ENCODE measurements around the gene SGMS1. TPM values are rescaled to one million over a fixed set of nuclear protein-coding genes. Genes with fewer than 3 reads are reported as not detected.
"Not testable (repeated sequence)": the region's sequence is repeated elsewhere in the genome, so short reads cannot be mapped to it uniquely, and the experiment has no call there.

SGMS1 gene
- total and polyA plus RNA-seq, 3 donors from 2014 or later = 30.6 to 90.9 (median 63.2) TPM

DNA sequence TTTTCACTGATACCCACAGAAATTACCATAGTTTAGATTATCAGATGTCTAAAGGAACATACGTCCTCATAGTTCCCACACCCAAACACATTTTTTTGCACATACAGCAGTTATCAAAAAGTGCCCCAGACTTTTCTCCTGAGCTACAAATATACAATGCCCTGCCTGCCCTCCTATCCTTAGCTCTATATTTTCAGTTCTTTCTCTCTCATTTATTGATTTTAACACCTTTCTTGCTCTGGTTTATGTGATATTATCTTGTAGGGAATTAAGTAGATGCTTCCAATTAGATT, 25.1 kb upstream of the SGMS1 start:
- 63 to 85% methylated on average over 1 of the region's 1 CpG for WGBS, 2 donors
- no peaks in the 10 kb centered on the region for H3K36me3 ChIP-seq (ENCODE audit: low read depth, missing control alignments)
- no peak for DNase-seq
- H3K27ac ChIP-seq = no peak overlapping the region
- H3K9me3 ChIP-seq = no peaks in the 10 kb centered on the region
- TF ChIP-seq, protein P1, sequence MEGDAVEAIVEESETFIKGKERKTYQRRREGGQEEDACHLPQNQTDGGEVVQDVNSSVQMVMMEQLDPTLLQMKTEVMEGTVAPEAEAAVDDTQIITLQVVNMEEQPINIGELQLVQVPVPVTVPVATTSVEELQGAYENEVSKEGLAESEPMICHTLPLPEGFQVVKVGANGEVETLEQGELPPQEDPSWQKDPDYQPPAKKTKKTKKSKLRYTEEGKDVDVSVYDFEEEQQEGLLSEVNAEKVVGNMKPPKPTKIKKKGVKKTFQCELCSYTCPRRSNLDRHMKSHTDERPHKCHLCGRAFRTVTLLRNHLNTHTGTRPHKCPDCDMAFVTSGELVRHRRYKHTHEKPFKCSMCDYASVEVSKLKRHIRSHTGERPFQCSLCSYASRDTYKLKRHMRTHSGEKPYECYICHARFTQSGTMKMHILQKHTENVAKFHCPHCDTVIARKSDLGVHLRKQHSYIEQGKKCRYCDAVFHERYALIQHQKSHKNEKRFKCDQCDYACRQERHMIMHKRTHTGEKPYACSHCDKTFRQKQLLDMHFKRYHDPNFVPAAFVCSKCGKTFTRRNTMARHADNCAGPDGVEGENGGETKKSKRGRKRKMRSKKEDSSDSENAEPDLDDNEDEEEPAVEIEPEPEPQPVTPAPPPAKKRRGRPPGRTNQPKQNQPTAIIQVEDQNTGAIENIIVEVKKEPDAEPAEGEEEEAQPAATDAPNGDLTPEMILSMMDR (IDR thresholded peaks at IDR 0.05) = no peak
- TF ChIP-seq POLR2A (IDR thresholded peaks at IDR 0.05) = no peak
- no peak overlapping the region for H3K4me3 ChIP-seq
- H3K4me1 ChIP-seq = no peaks in the 10 kb centered on the region
- intact Hi-C loops (cut with DNase I; ENCODE audit: low total_unique reads) = no loop called here
- no peaks in the 10 kb centered on the region for H3K27me3 ChIP-seq

DNA sequence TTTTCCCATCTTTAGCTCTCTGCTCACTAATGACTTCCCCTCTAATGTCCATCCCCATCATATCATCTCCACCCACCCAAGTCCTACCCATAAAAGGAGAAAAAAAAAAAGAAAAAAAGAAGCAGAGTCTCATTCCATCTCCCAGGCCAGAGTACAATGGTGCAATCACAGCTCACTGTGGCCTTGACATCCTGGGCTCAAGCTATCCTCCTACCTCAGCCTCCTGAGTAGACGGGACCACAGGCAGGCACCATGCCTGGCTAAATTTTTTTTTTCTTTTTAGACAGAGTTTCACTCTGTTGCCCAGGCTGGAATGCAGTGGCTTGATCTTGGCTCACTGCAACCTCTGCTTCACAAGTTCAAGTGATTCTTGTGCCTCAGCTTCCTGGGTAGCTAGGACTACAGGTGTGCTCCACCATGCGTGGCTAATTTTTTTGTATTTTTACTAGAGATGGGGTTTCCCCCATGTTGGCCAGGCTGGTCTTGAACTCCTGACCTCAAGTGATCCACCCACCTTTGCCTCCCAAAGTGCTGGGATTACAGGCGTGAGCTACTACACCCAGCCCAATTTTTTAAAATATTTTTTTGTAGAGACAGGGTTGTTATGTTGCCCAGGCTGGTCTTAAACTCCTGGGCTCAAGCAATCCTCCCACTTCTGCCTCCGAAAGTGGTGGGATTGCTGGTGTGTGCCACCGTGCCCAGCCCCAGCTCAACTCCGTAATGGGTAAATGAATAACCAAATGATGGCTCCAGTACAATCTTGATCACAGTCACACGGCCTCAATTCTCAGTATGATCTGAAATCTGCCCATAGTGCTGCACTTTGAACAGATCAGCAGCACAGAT, 24.6 kb upstream of the SGMS1 start:
- Histone ChIP-seq H3K4me1 (no peaks in the 10 kb centered on the region), H3K9me3 (no peaks in the 10 kb centered on the region), H3K36me3 (ENCODE audit: low read depth, missing control alignments) (no peaks in the 10 kb centered on the region), H3K27ac (no peak overlapping the region), H3K27me3 (no peaks in the 10 kb centered on the region), H3K4me3 (no peak overlapping the region)
- TF ChIP-seq POLR2A (IDR thresholded peaks at IDR 0.05) = no peak
- TF ChIP-seq, protein P1 (IDR thresholded peaks at IDR 0.05) = no peak
- WGBS, 2 donors = 91 to 92% methylated on average over 7 of the region's 7 CpGs
- DNase-seq = no peak
- intact Hi-C loops (cut with DNase I; ENCODE audit: low total_unique reads) = no loop called here

DNA sequence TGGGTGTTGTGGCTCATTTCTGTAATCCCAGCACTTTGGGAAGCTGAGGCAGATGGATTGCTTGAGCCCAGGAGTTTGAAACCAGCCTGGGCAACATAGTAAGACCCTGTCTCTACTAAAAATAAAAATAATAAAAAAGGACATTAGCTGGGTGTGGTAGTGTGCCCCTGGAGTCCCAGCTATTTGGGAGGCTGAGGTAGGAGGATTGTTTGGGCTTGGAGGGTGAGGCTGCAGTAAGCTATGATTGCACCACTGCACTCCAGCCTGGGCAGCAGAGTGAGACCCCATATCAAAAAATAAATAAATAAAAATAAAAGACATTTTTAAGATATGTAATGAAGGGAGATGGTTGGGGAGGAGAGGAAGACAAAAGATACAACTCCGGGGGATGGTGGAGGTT, 23.6 kb upstream of the SGMS1 start:
- intact Hi-C loops (cut with DNase I; ENCODE audit: low total_unique reads); DNase-seq; H3K9me3 ChIP-seq; H3K27me3 ChIP-seq; H3K4me3 ChIP-seq; H3K27ac ChIP-seq; H3K36me3 ChIP-seq (ENCODE audit: low read depth, missing control alignments); H3K4me1 ChIP-seq: not testable (repeated sequence)
- 80 to 88% methylated on average over 1 of the region's 1 CpG for WGBS, 2 donors

DNA sequence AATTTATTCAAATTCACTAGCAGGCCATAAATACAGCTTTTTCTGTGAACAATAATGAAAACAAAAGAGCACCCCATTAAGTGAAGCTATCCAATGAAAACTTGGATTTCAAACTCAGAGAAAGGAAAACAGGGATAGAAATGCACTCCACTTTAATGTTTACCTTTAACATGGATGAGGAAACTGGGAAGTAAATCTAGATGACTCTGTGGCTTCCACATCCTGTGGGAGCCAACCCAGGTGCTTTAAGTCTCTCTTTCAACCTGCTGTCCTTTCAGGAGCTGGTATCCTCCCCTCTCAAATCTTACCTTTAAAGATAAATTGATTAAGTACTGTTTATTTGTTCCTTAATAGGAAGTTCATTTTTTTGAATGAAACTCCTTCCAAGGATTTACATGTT, 21.5 kb upstream of the SGMS1 start:
- Histone ChIP-seq H3K27ac (no peak overlapping the region), H3K9me3 (no peaks in the 10 kb centered on the region), H3K4me3 (no peak overlapping the region), H3K36me3 (ENCODE audit: low read depth, missing control alignments) (no peaks in the 10 kb centered on the region), H3K4me1 (no peaks in the 10 kb centered on the region), H3K27me3 (no peaks in the 10 kb centered on the region)
- no peak for TF ChIP-seq POLR2A (IDR thresholded peaks at IDR 0.05)
- TF ChIP-seq, protein P1 (IDR thresholded peaks at IDR 0.05) = no peak
- DNase-seq = no peak
- intact Hi-C loops (cut with DNase I; ENCODE audit: low total_unique reads) = no loop called here

DNA sequence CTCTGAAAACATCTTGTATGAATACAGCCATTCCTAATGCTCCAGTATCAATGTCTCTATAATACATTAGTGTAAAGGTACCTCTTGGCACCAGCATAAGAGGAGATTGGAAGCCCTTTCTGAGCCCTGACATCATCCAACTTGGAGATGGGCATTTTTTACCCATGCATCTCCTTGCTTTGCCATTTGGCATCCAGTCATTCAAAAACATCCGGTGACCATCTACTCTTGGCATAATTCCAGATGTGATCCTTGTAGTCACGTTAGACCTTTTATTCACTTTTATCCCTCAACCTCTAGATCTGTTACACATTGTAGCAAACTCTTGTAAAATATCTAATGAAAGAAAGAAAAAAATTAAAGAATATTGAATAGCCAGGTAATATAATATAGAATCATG, 17.9 kb upstream of the SGMS1 start:
- intact Hi-C loops (cut with DNase I; ENCODE audit: low total_unique reads) = no loop called here
- DNase-seq = no peak
- H3K27ac ChIP-seq = no peak overlapping the region
- no peaks in the 10 kb centered on the region for H3K9me3 ChIP-seq
- TF ChIP-seq POLR2A (IDR thresholded peaks at IDR 0.05) = no peak
- no peak overlapping the region for H3K4me3 ChIP-seq
- no peaks in the 10 kb centered on the region for H3K36me3 ChIP-seq (ENCODE audit: low read depth, missing control alignments)
- WGBS, 2 donors = 59 to 60% methylated on average over 2 of the region's 2 CpGs
- no peaks in the 10 kb centered on the region for H3K27me3 ChIP-seq
- no peaks in the 10 kb centered on the region for H3K4me1 ChIP-seq

DNA sequence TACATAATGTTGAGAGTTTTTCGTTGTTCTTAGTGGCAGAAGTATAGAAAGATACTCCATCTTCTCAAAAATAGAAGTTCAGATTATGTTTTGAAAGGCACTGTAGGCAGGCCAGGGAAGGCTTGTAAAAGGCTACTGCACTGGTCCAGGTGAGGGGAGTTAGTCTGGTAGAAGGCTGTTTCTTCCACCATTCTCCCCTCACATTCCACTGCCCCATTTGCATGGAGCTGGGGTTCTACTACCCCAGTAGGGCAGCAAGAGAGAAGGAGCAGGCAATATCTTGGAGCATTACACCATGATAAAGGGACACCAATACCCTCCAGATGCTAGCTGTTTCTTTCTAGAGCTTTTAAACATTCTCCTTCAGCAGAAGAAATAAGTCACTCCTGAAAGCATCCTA, 16.5 kb upstream of the SGMS1 start:
- Histone ChIP-seq H3K9me3 (no peaks in the 10 kb centered on the region), H3K36me3 (ENCODE audit: low read depth, missing control alignments) (no peaks in the 10 kb centered on the region), H3K4me3 (no peak overlapping the region), H3K4me1 (no peaks in the 10 kb centered on the region), H3K27ac (no peak overlapping the region), H3K27me3 (no peaks in the 10 kb centered on the region)
- DNase-seq = no peak
- intact Hi-C loops (cut with DNase I; ENCODE audit: low total_unique reads) = no loop called here
- WGBS, 2 donors = 73 to 91% methylated on average over 1 of the region's 1 CpG
- no peak for TF ChIP-seq POLR2A (IDR thresholded peaks at IDR 0.05)
- TF ChIP-seq, protein P1 (IDR thresholded peaks at IDR 0.05) = no peak

Measured in testis (tissue), 3 donors.